B cell (primary cell): Measurements from ENCODE around the gene ANKMY2. TPM values are rescaled to one million over a fixed set of nuclear protein-coding genes. Genes with fewer than 3 reads are reported as not detected.

Source experiments
- ATAC-seq: fragments of 200-7000 bp; cut with Tn5 transposase; one replicate; pipeline ENCODE4 v1.10.0; 2021; ENCODE audit warnings: low read depth, mild to moderate bottlenecking, moderate number of reproducible peaks, moderate library complexity
- CTCF ChIA-PET: fragments of 350-600 bp; sonication (Branson Sonifier 250); formaldehyde crosslinking; loops from one replicate; lab custom pipeline; 2021; ENCODE audit warnings: antibody characterized with exemption, inconsistent platforms; lab: Charles Lee
- POLR2A ChIA-PET: fragments of 350-600 bp; sonication (Branson Sonifier 250); formaldehyde crosslinking; loops from one replicate; lab custom pipeline; 2021; ENCODE audit warnings: antibody characterized with exemption; lab: Charles Lee
- DNase-seq: peaks from one replicate; pipeline ENCODE4 v3.0.0; 2013
- H2AFZ ChIP-seq: 2 replicates; pipeline ENCODE4 v1.6.1; 2012; ENCODE audit warnings: mild to moderate bottlenecking, low read depth, low read length; ENCODE audit not compliant: insufficient read depth, poor library complexity, severe bottlenecking
- H3K27ac ChIP-seq, 2 donors: 1 replicate in 1 of 2; 2 replicates in 1 of 2; pipeline ENCODE4 v1.5.1; 2012 to 2013; ENCODE audit warnings: low read length in 2 of 2, mild to moderate bottlenecking in 2 of 2, moderate library complexity in 1 of 2
- H3K27me3 ChIP-seq, 4 experiments: fragments of 200-600 bp in 1 of 4; sonication (generic) in 1 of 4; replicated peaks in 1 of 4; 1 replicate in 2 of 4; 2 replicates in 2 of 4; pipeline versions ENCODE4 v1.6.1 to v1.7.0; 2013 to 2016; ENCODE audit warnings: low read length in 3 of 4, mild to moderate bottlenecking in 2 of 4, mixed read lengths in 1 of 4, moderate library complexity in 1 of 4; ENCODE audit not compliant: insufficient read depth in 4 of 4, control insufficient read depth in 3 of 4; ENCODE audit errors: control extremely low read depth in 1 of 4
- H3K36me3 ChIP-seq, 2 experiments: replicated peaks in 1 of 2; 1 replicate in 1 of 2; 2 replicates in 1 of 2; pipeline versions ENCODE4 v1.6.1 to v1.7.1; 2013; ENCODE audit warnings: low read length in 1 of 2; ENCODE audit not compliant: insufficient read depth in 2 of 2, control insufficient read depth in 1 of 2; ENCODE audit errors: control extremely low read depth in 1 of 2, extremely low read depth in 1 of 2
- H3K4me1 ChIP-seq, 2 donors: fragments of 200-600 bp in 1 of 2; sonication (generic) in 1 of 2; 1 replicate in 1 of 2; 2 replicates in 1 of 2; pipeline versions ENCODE4 v1.5.1 to v1.6.1; 2013 to 2017; ENCODE audit warnings: low read length in 2 of 2; ENCODE audit not compliant: control insufficient read depth in 2 of 2, insufficient read depth in 2 of 2
- H3K4me2 ChIP-seq: replicated peaks from 2 replicates; pipeline ENCODE3; 2012; ENCODE audit warnings: mild to moderate bottlenecking, low read depth, low read length; ENCODE audit not compliant: poor library complexity, severe bottlenecking
- H3K4me3 ChIP-seq, 5 experiments: fragments of 200-600 bp in 1 of 5; sonication (generic) in 1 of 5; 1 replicate in 3 of 5; 2 replicates in 2 of 5; pipeline versions ENCODE4 v1.5.1 to v1.7.0; 2011 to 2016; ENCODE audit warnings: low read length in 4 of 5, mild to moderate bottlenecking in 4 of 5, low read depth in 2 of 5, control low read depth in 1 of 5, moderate library complexity in 1 of 5; ENCODE audit not compliant: insufficient read depth in 1 of 5; ENCODE audit errors: control extremely low read depth in 1 of 5, extremely low read depth in 1 of 5
- H3K79me2 ChIP-seq: fragments of 200-600 bp; sonication (generic); one replicate; pipeline ENCODE4 v1.6.0; 2016; ENCODE audit warnings: low read length; ENCODE audit not compliant: control insufficient read depth, insufficient read depth
- H3K9ac ChIP-seq: fragments of 200-600 bp; sonication (generic); 2 replicates; pipeline ENCODE4 v1.6.1; 2017; ENCODE audit warnings: mild to moderate bottlenecking, low read length, moderate library complexity
- H3K9me3 ChIP-seq, 3 donors: one replicate each; pipeline versions ENCODE4 v1.6.1 to v1.7.1; 2013; ENCODE audit warnings: low read length in 2 of 3; ENCODE audit not compliant: control insufficient read depth in 2 of 3, insufficient read depth in 1 of 3; ENCODE audit errors: control extremely low read depth in 1 of 3
- H4K20me1 ChIP-seq: 2 replicates; pipeline ENCODE4 v1.6.0; 2012; ENCODE audit warnings: mild to moderate bottlenecking, low read length; ENCODE audit not compliant: insufficient read depth, control insufficient read depth, poor library complexity, severe bottlenecking
- H3K27ac Mint-ChIP-seq: one replicate; pipeline ENCODE4 v1.8.0; 2021; ENCODE audit warnings: mixed read lengths
- H3K27me3 Mint-ChIP-seq: one replicate; pipeline ENCODE4 v1.8.0; 2021; ENCODE audit warnings: mixed read lengths
- H3K4me1 Mint-ChIP-seq: one replicate; pipeline ENCODE4 v1.8.0; 2021; ENCODE audit warnings: mixed read lengths
- H3K4me3 Mint-ChIP-seq: one replicate; pipeline ENCODE4 v1.8.0; 2021; ENCODE audit warnings: mixed read lengths
- H3K9me3 Mint-ChIP-seq: one replicate; pipeline ENCODE4 v1.8.0; 2022; ENCODE audit warnings: mixed read lengths; ENCODE audit not compliant: insufficient read depth
- CTCF ChIP-seq: fragments of 200-600 bp; IDR thresholded peaks from one replicate; pipeline ENCODE4 v1.8.0; 2022; ENCODE audit warnings: antibody characterized with exemption, mild to moderate bottlenecking
- EZH2 ChIP-seq: IDR thresholded peaks from 2 replicates; pipeline ENCODE4 v1.6.1; 2012; ENCODE audit warnings: borderline replicate concordance, low read depth, mild to moderate bottlenecking, moderate library complexity, low read length; ENCODE audit not compliant: insufficient read depth, poor library complexity, severe bottlenecking
- WGBS: methylation state at CpG from one replicate; pipeline ENCODE4 v1.1.5; 2013; ENCODE audit warnings: missing lambda C conversion rate; ENCODE audit not compliant: insufficient coverage; 5-methylcytosine and 5-hydroxymethylcytosine counted together
- intact Hi-C: fragments of 100-400 bp; cut with micrococcal nuclease; formaldehyde crosslinking; loops from one replicate; pipeline ENCODE4 v1.10.0; 2022
- polyA plus RNA-seq: library from polyadenylated mRNA; depleted of rRNA; stranded (reverse); fragments of >200 nt; gene quantifications from 2 replicates; pipeline ENCODE4 v1.2.3, GENCODE V29; 2012
- total RNA-seq, 2 donors: library from RNA; stranded (reverse); fragments of 120-200 nt in 1 of 2; gene quantifications; 1 replicate in 1 of 2; 2 replicates in 1 of 2; pipeline versions ENCODE4 v1.2.3 to v1.2.4, GENCODE V29; 2013 to 2022

Gene ANKMY2
- total and polyA plus RNA-seq, 2 donors (not counting 1 experiment from before 2014, with no cell fraction given): 7.6 to 17.8 TPM

DNA sequence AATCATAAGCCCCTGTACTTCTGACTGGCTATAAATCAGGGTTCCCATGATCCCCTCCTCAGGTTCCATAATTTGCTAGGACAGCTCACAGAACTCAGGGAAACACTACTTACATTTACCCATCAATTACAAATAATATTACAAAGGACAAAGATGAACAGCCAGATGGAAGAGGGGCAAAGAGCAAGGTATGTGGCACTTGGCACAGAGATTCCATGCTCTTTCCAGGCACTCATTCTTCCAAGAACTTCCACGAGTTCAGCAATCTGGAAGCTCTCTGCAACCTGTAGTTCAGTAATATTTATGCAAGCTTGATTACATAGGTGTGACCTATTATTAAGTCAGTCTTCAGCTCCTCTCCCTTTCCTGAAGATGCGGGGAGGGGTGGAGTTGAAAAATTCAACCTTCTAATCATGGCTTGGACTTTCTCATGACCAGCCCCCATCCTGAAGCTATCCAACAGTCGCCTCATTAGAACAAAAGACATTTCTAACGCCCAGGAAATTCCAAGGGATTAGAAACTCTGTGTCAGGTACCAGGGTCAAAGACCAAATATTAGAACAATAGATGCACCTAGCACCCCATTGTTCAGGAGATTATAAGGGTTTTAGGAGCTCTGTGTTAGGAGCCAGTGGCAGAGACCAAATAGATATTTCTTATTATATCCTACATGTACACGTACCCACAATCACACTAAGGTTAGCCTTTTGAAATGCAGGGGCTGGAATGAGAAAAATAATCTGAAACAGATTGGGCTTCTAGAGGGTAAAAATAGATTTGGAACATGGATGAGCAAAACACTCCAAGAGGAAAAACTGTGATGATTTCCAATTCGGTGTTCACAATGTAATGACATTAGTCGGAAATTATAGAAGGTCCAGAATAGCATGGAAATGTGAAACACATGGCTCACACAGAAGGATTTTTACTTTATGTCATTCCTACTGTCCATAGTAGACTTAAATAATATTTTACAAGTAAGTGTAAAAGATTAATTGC lies 7.0 kb downstream of the ANKMY2 start:
- H3K4me1 ChIP-seq: peaks cover 0 to under 1% of the 10 kb centered on the region in 2 donors
- TF ChIP-seq CTCF: no peak
- no peak for TF ChIP-seq EZH2
- DNase-seq (no peak), ATAC-seq (no peak)
- no peak overlapping the region for H3K4me3 ChIP-seq
- Mint-ChIP-seq H3K27ac (no peak overlapping the region), H3K9me3 (no peaks in the 10 kb centered on the region), H3K4me3 (no peak overlapping the region), H3K27me3 (no peaks in the 10 kb centered on the region), H3K4me1 (peaks cover 17% of the 10 kb centered on the region)
- no peak overlapping the region for H3K9ac ChIP-seq
- ChIA-PET POLR2A (no interaction called here), CTCF (no interaction called here)
- peaks cover 5% of the 10 kb centered on the region for H3K79me2 ChIP-seq
- intact Hi-C loops: no loop called here
- WGBS: 100% methylated on average over 1 of the region's 7 CpGs
- H4K20me1 ChIP-seq: no peaks in the 10 kb centered on the region
- H3K27ac ChIP-seq: no peak overlapping the region
- no peak overlapping the region for H3K4me2 ChIP-seq
- peaks cover 1 to 6% of the 10 kb centered on the region in 2 experiments for H3K36me3 ChIP-seq
- H3K9me3 ChIP-seq: no peaks in the 10 kb centered on the region
- H2AFZ ChIP-seq: no peak overlapping the region
- H3K27me3 ChIP-seq: no peaks in the 10 kb centered on the region

DNA sequence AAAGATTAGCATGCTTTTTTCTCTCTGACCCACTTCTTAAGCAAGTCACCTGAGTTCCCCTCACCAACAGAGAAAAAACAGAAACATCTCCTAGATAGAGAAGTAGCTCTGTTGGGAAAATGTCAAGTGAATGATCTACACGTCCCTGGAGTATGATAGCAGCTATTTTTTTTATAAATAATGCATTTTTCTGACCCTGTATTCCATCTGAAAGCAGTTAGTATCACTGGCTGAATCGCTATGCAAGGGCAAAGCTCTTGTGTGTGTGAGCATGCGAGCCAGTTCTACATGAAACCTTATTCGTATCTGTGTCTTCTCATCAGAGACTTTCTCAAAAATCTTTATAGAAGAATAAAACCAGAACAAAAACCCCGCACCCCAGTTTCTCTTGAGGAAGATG lies 8.2 kb downstream of the ANKMY2 start:
- Histone ChIP-seq H3K4me2 (no peak overlapping the region), H3K36me3 (peaks cover 1 to 6% of the 10 kb centered on the region in 2 experiments), H2AFZ (no peak overlapping the region), H3K79me2 (peaks cover 5% of the 10 kb centered on the region), H4K20me1 (no peaks in the 10 kb centered on the region), H3K27me3 (no peaks in the 10 kb centered on the region), H3K4me3 (no peak overlapping the region), H3K27ac (no peak overlapping the region), H3K9me3 (no peaks in the 10 kb centered on the region), H3K9ac (no peak overlapping the region), H3K4me1 (no peaks in the 10 kb centered on the region)
- no peak for TF ChIP-seq EZH2
- no peak for TF ChIP-seq CTCF
- POLR2A ChIA-PET: no interaction called here
- intact Hi-C loops: no loop called here
- no peak overlapping the region for H3K27ac Mint-ChIP-seq
- CTCF ChIA-PET: no interaction called here
- no peaks in the 10 kb centered on the region for H3K27me3 Mint-ChIP-seq
- no peak overlapping the region for H3K4me3 Mint-ChIP-seq
- H3K9me3 Mint-ChIP-seq: no peaks in the 10 kb centered on the region
- DNase-seq (no peak), ATAC-seq (no peak)
- H3K4me1 Mint-ChIP-seq: peaks cover 7% of the 10 kb centered on the region
- 100% methylated on average over 2 of the region's 5 CpGs for WGBS
